Panc1 (cell line): ENCODE measurements around the gene SH3GL1. TPM values are rescaled to one million over a fixed set of nuclear protein-coding genes. Genes with fewer than 3 reads are reported as not detected.
A peak's percentile ranks its signal among the peaks of the same experiment; 100 is the strongest.

Experiments used
- ATAC-seq: fragments of 200-7000 bp; cut with Tn5 transposase; 2 replicates; pipeline ENCODE4 v1.9.1; 2020; ENCODE audit warnings: mild to moderate bottlenecking, moderate library complexity
- Bru-seq: library from RNA; stranded (reverse); fragments of 400-500 nt; gene quantifications from one replicate; lab custom pipeline; 2021; lab: Mats Ljungman, UMichigan
- BruChase-seq, 2 experiments: library from RNA; stranded (reverse); fragments of 400-500 nt; gene quantifications; one replicate each; lab custom pipeline; 2021; lab: Mats Ljungman, UMichigan
- BruUV-seq: library from RNA; stranded (reverse); fragments of 400-500 nt; replicated peaks from 2 replicates; lab custom pipeline; 2021; lab: Mats Ljungman, UMichigan
- CTCF ChIA-PET: fragments of 300-600 bp; sonication (Branson Sonifier 250); formaldehyde crosslinking; loops from one replicate; lab custom pipeline; 2022; ENCODE audit warnings: antibody characterized with exemption; lab: Charles Lee
- POLR2A ChIA-PET: fragments of 300-600 bp; sonication (Branson Sonifier 250); formaldehyde crosslinking; loops from one replicate; lab custom pipeline; 2022; ENCODE audit warnings: antibody characterized with exemption; lab: Charles Lee
- DNase-seq: peaks from one replicate; pipeline ENCODE4 v3.0.0-alpha.2; 2010; ENCODE audit warnings: low read depth, low spot score
- H3K27ac ChIP-seq: 2 replicates; pipeline ENCODE4 v1.5.1; 2011; ENCODE audit warnings: mild to moderate bottlenecking, low read length, inconsistent platforms
- H3K27me3 ChIP-seq: fragments of 200-500 bp; sonication (Bioruptor generic); 2 replicates; pipeline ENCODE4 v1.6.0; 2014; ENCODE audit warnings: low read length, inconsistent platforms; ENCODE audit not compliant: control insufficient read depth, insufficient read depth
- H3K36me3 ChIP-seq: fragments of 200-500 bp; sonication (Bioruptor generic); 2 replicates; pipeline ENCODE4 v1.5.1; 2014; ENCODE audit warnings: inconsistent platforms, mild to moderate bottlenecking, low read length, moderate library complexity; ENCODE audit not compliant: control insufficient read depth, insufficient read depth
- H3K4me1 ChIP-seq: 2 replicates; pipeline ENCODE4 v1.5.1; 2011; ENCODE audit warnings: inconsistent platforms, mild to moderate bottlenecking, low read length, moderate library complexity; ENCODE audit not compliant: control insufficient read depth, insufficient read depth
- H3K4me3 ChIP-seq, 2 experiments: 2 replicates each; pipeline ENCODE4 v1.5.1; 2011 to 2012; ENCODE audit warnings: low read depth in 2 of 2, low read length in 2 of 2, mild to moderate bottlenecking in 2 of 2, inconsistent platforms in 1 of 2, moderate library complexity in 1 of 2
- H3K9me3 ChIP-seq: fragments of 200-500 bp; sonication (Bioruptor generic); 2 replicates; pipeline ENCODE4 v1.5.1; 2014; ENCODE audit warnings: low read depth, mild to moderate bottlenecking, inconsistent platforms, low read length, moderate library complexity; ENCODE audit not compliant: control insufficient read depth, insufficient read depth
- POLR2AphosphoS5 ChIP-seq: IDR thresholded peaks from 2 replicates; pipeline ENCODE4 v1.6.1; 2012; ENCODE audit warnings: mild to moderate bottlenecking, low read depth, low read length, moderate library complexity
- SIN3A ChIP-seq: IDR thresholded peaks from 2 replicates; pipeline ENCODE4 v1.6.1; 2012; ENCODE audit warnings: low read depth, mild to moderate bottlenecking, low read length, moderate library complexity, borderline replicate concordance; ENCODE audit not compliant: insufficient read depth
- TCF7L2 ChIP-seq: IDR thresholded peaks from 2 replicates; pipeline ENCODE4 v1.6.1; 2011; ENCODE audit warnings: mild to moderate bottlenecking, low read depth, low read length, inconsistent platforms
- in situ Hi-C: cut with HindIII; loops from 2 replicates; pipeline ENCODE4 v1.10.0; 2016; ENCODE audit warnings: low sequenced_read_pairs, low pct_unique_long_range_greater_than_20kb
- intact Hi-C: fragments of 100-400 bp; cut with micrococcal nuclease; formaldehyde crosslinking; loops from one replicate; pipeline ENCODE4 v1.10.0; 2022; ENCODE audit not compliant: unreplicated experiment
- long read RNA-seq: library from polyadenylated mRNA; unstranded; transcript quantifications from one replicate; pipeline ENCODE4 v2.0.0, GENCODE V29; 2021; ENCODE audit not compliant: unreplicated experiment
- polyA plus RNA-seq: library from polyadenylated mRNA; unstranded; fragments of >200 nt; gene quantifications from one replicate; pipeline ENCODE4 v1.2.1, GENCODE V29; 2012; ENCODE audit warnings: missing spikeins; ENCODE audit not compliant: insufficient read length
- total RNA-seq: library from RNA; stranded (reverse); gene quantifications from one replicate; pipeline ENCODE4 v1.2.1, GENCODE V29; 2021; ENCODE audit not compliant: unreplicated experiment
- TF ChIP-seq, protein P1 (sequence below), 2 experiments: IDR thresholded peaks; 2 replicates each; pipeline ENCODE4 v1.6.1; 2011 to 2012; ENCODE audit warnings: low read depth in 2 of 2, control low read depth in 1 of 2, low read length in 1 of 2, mild to moderate bottlenecking in 1 of 2, moderate library complexity in 1 of 2; ENCODE audit not compliant: insufficient read depth in 1 of 2
- TF ChIP-seq, protein P2 (sequence below): fragments of 450-650 bp; IDR thresholded peaks from 2 replicates; pipeline ENCODE4 v1.5.1; 2017; ENCODE audit warnings: mild to moderate bottlenecking

The SH3GL1 gene, protein sequence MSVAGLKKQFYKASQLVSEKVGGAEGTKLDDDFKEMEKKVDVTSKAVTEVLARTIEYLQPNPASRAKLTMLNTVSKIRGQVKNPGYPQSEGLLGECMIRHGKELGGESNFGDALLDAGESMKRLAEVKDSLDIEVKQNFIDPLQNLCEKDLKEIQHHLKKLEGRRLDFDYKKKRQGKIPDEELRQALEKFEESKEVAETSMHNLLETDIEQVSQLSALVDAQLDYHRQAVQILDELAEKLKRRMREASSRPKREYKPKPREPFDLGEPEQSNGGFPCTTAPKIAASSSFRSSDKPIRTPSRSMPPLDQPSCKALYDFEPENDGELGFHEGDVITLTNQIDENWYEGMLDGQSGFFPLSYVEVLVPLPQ
- total RNA-seq (57.1 TPM), Bru-seq, nascent RNA (percentile 65 among the genes with signal in this experiment), BruChase-seq, experiment 1, labeled RNA remaining after a 2-hour chase (percentile 68 among the genes with signal in this experiment), BruChase-seq, experiment 2, labeled RNA remaining after a 6-hour chase (percentile 77 among the genes with signal in this experiment)
- polyA plus RNA-seq = 72.4 TPM
- long read RNA-seq, transcript SH3GL1-201 (10 exons, 2,516 nt) = major isoform, 103 of 156 reads
- long read RNA-seq, transcript SH3GL1-202 (9 exons, 1,404 nt) = minor isoform, 10 of 156 reads
- long read RNA-seq, partial matches to known transcripts = 16 of 156 reads
- long read RNA-seq, other reads (novel, unspliced or antisense) = 27 of 156 reads

DNA sequence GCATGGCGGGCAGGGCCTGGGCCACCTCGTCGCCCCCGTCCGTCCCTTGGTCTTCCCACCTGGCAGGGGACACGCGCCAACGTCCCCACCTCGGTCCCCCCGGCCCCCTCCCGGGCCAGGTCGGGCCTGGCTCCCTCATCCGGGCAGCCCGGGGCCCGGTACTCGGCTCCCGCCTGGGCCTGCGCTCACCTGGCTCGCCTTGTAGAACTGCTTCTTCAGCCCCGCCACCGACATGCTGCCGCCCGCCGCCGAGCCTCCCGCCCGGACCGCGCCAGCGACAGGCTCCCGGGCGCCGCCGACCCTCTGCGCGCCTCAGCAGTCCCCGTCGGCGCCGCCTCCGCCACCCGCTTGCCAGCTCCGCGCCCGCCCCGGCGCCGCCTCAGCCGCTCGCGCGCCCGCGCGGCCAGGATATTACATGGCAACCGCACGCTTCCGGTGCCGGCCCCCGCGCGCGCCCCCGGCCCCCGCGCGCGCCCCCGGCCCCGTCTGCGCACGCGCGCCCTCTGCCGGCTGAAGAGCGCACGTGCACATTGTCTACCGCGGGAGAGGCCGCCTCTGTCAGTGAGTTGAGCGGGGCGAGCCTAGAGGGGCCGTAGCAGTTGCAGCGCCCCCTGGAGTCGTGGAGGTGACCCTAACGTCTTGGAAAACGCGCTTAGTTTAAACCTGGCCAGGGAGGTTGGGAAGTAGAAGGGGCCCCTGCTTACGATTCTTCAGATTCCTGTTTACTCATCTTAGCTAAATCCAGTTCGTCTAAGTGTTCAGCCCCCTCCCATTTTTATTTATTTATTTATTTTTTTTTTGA lies at the start of gene SH3GL1:
SH3GL1 (minus strand) TSS at position 413 of the 802 bp plus-strand sequence; CDS start at position 234, 179 bp downstream.
- intact Hi-C loops = loop anchor here (5.0 kb wide), 1 partner anchor 33 kb away; no protein-coding TSS in a partner anchor
- CTCF ChIA-PET = interaction anchor here (0.6 to 0.7 kb wide), 5 partner anchors 8 to 156 kb away, joined by 3 to 6 read pairs (median 3); no protein-coding TSS in a partner anchor
- BruUV-seq = no TSS peak

DNA sequence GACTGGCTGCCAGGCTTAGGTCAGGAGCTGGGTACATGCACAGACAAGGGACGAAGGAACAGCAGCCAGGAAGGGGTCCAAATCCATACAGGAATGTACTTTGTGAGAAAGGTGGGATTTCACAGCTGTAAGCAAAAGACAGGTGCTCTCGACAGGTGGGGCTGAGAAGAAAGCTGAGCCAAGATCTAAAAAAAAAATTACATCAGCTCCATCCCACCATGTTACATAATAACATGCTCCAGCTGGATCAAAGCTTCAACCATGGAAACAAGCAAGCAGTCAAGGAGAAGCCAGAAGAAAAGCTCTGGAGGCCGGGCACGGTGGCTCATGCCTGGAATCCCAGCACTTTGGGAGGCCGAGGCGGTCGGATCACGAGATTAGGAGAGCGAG lies 49.3 kb upstream of the SH3GL1 start:
- Histone ChIP-seq H3K27me3 (no peaks in the 10 kb centered on the region), H3K27ac (no peak overlapping the region), H3K4me3 (no peak overlapping the region), H3K4me1 (no peaks in the 10 kb centered on the region), H3K9me3 (no peaks in the 10 kb centered on the region), H3K36me3 (no peaks in the 10 kb centered on the region)
- ChIA-PET CTCF (no interaction called here), POLR2A (no interaction called here)
- no TSS peak for BruUV-seq
- intact Hi-C loops (no loop called here), in situ Hi-C loops (no loop called here)
- ATAC-seq (no peak), DNase-seq (no peak)
- TF ChIP-seq, protein P1, sequence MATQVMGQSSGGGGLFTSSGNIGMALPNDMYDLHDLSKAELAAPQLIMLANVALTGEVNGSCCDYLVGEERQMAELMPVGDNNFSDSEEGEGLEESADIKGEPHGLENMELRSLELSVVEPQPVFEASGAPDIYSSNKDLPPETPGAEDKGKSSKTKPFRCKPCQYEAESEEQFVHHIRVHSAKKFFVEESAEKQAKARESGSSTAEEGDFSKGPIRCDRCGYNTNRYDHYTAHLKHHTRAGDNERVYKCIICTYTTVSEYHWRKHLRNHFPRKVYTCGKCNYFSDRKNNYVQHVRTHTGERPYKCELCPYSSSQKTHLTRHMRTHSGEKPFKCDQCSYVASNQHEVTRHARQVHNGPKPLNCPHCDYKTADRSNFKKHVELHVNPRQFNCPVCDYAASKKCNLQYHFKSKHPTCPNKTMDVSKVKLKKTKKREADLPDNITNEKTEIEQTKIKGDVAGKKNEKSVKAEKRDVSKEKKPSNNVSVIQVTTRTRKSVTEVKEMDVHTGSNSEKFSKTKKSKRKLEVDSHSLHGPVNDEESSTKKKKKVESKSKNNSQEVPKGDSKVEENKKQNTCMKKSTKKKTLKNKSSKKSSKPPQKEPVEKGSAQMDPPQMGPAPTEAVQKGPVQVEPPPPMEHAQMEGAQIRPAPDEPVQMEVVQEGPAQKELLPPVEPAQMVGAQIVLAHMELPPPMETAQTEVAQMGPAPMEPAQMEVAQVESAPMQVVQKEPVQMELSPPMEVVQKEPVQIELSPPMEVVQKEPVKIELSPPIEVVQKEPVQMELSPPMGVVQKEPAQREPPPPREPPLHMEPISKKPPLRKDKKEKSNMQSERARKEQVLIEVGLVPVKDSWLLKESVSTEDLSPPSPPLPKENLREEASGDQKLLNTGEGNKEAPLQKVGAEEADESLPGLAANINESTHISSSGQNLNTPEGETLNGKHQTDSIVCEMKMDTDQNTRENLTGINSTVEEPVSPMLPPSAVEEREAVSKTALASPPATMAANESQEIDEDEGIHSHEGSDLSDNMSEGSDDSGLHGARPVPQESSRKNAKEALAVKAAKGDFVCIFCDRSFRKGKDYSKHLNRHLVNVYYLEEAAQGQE (IDR thresholded peaks at IDR 0.05; ENCODE audit: insufficient read depth in 1 of 2, low read depth in 2 of 2, low read length in 1 of 2) = no peak
- TF ChIP-seq POLR2AphosphoS5 (no peak), TCF7L2 (no peak), SIN3A (no peak)

More for the DNA sequence above, at the start of gene SH3GL1:
- Histone ChIP-seq H3K4me3 (peak within 1 kb of the TSS; percentile 80 to 92), H3K9me3 (no peaks in the 10 kb centered on the region), H3K27ac (peak within 1 kb of the TSS; percentile 89), H3K4me1 (peaks cover 10% of the 10 kb centered on the region), H3K36me3 (peaks cover 2% of the 10 kb centered on the region; the same call in 1 of the 2 replicates), H3K27me3 (no peaks in the 10 kb centered on the region)
- in situ Hi-C loops = no loop called here
- peak; percentile 85 for ATAC-seq
- DNase-seq = peak; percentile 45
- POLR2A ChIA-PET = interaction anchor here (0.5 kb wide), 1 partner anchor 34 kb away, joined by 3 read pairs; no protein-coding TSS in a partner anchor
- TF ChIP-seq SIN3A (no peak; the same call in 1 of the 2 replicates), POLR2AphosphoS5 (peak; percentile 23; the same call in 1 of the 2 replicates), TCF7L2 (no peak)
- TF ChIP-seq, protein P1 (IDR thresholded peaks at IDR 0.05; ENCODE audit: insufficient read depth in 1 of 2, low read depth in 2 of 2, low read length in 1 of 2) = no peak
- TF ChIP-seq, protein P2, sequence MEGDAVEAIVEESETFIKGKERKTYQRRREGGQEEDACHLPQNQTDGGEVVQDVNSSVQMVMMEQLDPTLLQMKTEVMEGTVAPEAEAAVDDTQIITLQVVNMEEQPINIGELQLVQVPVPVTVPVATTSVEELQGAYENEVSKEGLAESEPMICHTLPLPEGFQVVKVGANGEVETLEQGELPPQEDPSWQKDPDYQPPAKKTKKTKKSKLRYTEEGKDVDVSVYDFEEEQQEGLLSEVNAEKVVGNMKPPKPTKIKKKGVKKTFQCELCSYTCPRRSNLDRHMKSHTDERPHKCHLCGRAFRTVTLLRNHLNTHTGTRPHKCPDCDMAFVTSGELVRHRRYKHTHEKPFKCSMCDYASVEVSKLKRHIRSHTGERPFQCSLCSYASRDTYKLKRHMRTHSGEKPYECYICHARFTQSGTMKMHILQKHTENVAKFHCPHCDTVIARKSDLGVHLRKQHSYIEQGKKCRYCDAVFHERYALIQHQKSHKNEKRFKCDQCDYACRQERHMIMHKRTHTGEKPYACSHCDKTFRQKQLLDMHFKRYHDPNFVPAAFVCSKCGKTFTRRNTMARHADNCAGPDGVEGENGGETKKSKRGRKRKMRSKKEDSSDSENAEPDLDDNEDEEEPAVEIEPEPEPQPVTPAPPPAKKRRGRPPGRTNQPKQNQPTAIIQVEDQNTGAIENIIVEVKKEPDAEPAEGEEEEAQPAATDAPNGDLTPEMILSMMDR = peak; percentile 99
